Measurements from ENCODE around the gene RNF13.

- peak in 2 of 5 experiments; percentile 4 to 26 for TF ChIP-seq CTCF (IDR thresholded peaks at IDR 0.05 in 4 of 5, conservative IDR thresholded peaks at IDR 0.05 in 1 of 5)
- peak; percentile 86 to 89 for TF ChIP-seq POLR2A (IDR thresholded peaks at IDR 0.05)
Observed at GRCh38 chr3:149970716-149971402, 157.8 kb downstream of the RNF13 start, which contains the start of gene PFN2.

All from gastrocnemius medialis (tissue), 4 donors.